Stimulated activated CD8-positive, alpha-beta memory T cell treated with anti-CD3 and anti-CD28 coated beads, Interleukin-15, amount 100 ng/mL, for 4 hours (primary cell): Measurements from ENCODE around the gene STX16.

Experiments
- DNase-seq, 2 donors: peaks; one replicate each; pipeline ENCODE4 v3.0.0-alpha.2; 2020; ENCODE audit warnings: low read depth in 2 of 2

STX16 gene

GRCh38 chr20:58697201-58697866 is 46.3 kb downstream of the STX16 start:
- no peak for DNase-seq

DNA sequence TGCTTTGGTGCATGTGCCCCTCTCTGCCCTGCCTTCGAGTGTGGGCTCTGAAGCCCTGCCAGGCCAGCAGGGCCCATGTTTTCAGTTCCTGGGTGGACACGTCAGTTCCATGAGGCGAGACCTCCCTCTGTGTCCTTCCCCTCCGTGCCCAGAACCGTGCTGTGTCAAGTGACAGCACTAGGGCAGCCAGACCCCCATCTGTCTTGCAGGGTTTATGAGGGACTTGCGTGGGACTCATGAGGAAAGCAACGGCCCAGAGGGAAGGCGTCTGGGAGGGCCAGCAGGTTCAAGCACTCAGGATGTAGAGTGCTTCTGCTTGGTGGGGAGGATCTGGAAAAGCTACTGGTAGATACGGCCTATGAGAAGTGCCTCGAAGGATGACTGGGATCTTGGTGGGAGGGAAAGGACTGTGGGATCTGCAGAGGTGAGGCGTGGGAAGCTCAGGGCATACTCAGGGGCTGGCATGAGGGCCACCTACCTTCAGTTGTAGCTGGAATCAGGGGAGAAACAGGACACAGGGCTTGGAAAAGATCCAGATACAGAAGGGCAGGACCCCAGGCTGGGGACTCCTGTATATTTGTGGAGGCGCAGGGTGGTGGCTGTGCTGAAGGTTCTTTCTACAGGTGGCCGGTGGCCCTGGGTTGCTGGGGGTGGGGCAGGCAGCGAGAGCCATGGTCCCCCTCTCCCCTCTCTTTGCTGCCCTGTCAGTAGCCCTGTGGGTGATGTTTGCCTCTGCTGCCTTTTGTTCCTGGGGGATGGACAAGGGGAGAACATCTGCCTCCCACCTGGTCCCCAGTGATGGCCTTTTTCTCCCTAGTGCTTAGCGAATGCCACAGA is 47.0 kb downstream of the STX16 start:
- no peak for DNase-seq

GRCh38 chr20:58698741-58699622 is 47.9 kb downstream of the STX16 start:
- no peak for DNase-seq

GRCh38 chr20:58699623-58700107 is 48.6 kb downstream of the STX16 start:
- DNase-seq, result no peak

DNA sequence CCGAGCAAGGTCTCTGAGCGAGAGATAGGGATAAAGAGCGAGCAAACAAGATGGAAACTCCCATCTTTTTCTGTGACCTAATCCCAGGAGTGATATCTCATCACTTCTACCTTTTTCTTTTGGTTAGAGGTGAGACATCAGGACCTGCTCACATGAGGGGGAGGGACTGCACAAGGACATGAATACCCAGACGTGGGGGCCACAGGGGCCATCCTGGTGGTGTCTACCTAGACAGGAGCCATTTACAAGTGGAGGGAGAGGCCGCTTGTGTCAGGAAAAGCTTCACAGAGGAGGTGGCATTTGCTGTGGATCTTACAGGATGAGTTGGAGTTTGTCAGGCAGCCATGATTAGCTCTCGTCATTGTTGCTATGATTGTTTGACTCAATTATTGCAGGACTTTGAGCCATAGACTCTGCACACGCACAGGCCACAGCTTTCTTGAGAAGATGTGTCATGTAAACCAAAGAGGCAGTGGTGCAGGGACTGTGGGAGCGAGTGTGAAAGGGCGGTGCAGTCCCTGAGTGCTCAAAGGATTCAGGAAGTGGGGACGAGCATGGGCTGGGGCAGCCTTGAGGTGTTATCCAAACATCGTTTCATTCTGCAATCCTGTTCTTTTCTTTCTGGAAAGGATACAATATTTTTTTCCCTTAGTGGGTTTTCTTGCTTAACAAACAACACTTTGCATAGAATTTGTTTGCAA is 49.2 kb downstream of the STX16 start:
- DNase-seq, result no peak

- no peak for DNase-seq
These were observed 49.7 kb downstream of the STX16 start for GRCh38 chr20:58700823-58701222.

GRCh38 chr20:58701431-58702160 is 50.5 kb downstream of the STX16 start:
- no peak for DNase-seq

GRCh38 chr20:58702161-58702510 is 51.1 kb downstream of the STX16 start:
- DNase-seq, result no peak

GRCh38 chr20:58702859-58703648 is 52.0 kb downstream of the STX16 start:
- DNase-seq, result no peak

DNA sequence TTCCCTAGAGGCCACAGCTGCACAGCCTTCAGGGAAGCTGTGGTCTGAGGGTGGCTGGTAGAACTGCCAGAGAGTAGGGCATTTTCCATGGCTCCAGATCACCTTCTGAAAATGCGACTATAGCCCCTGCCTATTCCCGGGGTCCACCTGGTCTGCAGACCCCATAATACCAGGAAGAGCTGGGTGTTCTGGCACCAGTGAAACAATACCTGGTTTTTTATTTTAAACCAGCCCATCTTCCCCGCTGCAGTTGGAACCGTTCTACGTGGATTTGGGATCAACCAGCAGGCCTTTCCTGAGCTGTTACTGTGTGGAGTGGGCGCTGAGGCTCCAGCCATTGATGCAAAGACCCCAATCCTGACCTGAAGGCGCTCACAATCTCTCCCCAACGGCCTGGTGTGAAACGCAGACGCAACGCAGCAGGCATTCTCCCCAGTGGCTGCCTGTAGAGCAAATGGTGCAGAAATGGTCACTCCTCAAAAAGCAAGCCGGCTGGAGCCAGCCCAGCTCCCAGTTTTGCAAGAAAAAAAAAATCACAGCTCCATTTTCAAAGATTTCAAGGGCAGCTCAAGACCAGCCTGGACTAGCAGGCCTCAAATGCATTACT is 52.8 kb downstream of the STX16 start:
- no peak for DNase-seq

DNA sequence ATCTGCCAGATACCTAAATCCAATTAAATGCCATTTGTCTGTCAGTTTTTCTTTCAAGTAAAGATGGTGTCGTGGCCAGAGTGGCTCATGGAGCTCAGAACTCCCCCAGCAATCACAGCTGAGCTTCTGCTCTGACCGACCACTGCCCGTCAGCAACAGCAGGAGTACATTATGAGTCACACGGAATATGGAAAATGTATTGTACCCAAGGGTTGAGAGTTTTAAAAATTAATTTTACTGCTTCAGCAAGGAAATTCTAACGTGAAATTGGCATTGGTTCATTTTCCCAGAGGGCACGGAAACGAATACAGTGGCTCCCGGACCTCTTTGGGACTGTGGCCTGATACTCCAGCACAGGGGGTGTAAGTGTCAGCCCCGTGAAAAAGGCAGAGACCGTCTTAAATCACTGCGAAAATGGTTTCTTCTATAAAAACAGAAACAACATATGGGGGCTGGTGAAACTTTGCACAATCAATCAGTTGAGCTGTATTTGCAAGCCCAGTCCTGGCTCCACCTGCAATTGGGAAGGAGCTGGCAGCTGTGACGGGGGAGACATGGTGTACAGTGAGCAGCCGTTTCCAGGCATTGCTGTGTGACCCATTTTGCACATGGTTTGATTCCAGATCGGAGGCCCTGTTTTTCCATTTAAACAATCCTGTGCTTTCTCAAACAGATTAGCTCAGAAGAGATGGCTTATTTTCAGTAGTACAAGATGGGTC is 54.3 kb downstream of the STX16 start:
- DNase-seq, result no peak

- no peak for DNase-seq
These were observed 55.2 kb downstream of the STX16 start for GRCh38 chr20:58706150-58706892.

- no peak for DNase-seq
These were observed 56.0 kb downstream of the STX16 start for GRCh38 chr20:58706975-58707681.

- no peak for DNase-seq
These were observed 56.7 kb downstream of the STX16 start for GRCh38 chr20:58707770-58708169.

DNA sequence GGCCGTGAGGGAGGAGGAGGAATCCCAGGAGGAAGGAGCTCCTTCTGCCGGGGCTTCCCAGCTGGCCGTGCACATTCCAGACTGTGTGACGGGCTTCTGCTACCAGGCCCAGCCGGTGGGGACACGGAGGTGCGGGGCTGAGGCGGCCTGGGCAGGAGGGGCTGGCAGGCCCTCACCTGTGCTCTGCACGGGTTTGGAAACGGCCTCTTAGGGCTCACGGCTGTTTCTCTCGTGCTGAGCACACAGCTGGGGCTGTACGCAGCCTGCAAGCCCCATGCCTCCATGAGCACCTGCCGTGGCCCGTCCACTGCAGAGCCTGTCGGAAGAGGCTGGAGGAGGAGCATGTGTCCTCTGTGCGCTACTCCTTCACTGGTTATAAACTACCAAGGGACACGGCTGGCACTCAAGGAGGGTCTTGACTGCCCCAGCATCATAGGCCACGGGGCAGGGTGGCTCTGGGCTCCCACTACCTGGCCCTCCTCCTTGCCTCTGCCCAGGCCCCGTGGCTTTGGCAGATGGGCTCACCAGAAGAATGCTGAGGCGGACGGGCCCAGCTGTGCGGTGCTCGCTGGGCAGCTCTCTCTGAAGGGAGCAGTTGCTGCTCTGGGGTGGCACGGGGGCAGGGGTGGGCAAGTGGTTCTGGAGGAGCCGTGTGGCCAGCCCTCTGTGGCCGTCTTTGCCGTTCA is 57.3 kb downstream of the STX16 start:
- DNase-seq, result no peak

GRCh38 chr20:58709013-58709702 is 58.1 kb downstream of the STX16 start:
- DNase-seq, result no peak

DNA sequence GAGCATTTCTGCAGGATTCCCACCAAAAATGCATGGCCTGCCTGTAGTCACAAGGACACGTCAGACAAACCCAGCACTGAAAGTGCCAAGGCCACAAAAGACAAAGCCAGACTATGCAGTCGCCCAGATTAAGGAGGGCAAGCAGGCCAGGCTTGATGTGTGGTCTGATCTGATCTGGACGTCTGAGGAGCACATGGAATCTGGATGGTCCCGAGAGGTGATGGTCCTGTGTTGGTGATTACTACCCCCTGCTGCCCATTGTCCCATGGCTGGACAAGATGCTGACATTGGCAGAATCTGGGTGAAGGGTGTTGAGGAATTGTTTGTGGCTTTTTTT is 58.6 kb downstream of the STX16 start:
- no peak for DNase-seq
